Measurements from ENCODE around the gene BPIFB3. TPM values are rescaled to one million over a fixed set of nuclear protein-coding genes. Genes with fewer than 3 reads are reported as not detected.
A peak's percentile ranks its signal among the peaks of the same experiment; 100 is the strongest.

Gene BPIFB3
- total and polyA plus RNA-seq, 2 of the 13 experiments (the other 11 are each of a cell fraction or from before 2014, with no cell fraction given): 0.09 TPM; not detected in 1

- TF ChIP-seq ZNF280D (CRISPR knock-in tag; IDR thresholded peaks at IDR 0.05): no peak
- peak; percentile 41 for TF ChIP-seq AGO2 (optimal IDR thresholded peaks at IDR 0.05; ENCODE audit: low read depth, low read length)
- TF ChIP-seq HOXA7 (CRISPR knock-in tag; IDR thresholded peaks at IDR 0.05): no peak
- TF ChIP-seq SCMH1 (CRISPR knock-in tag; IDR thresholded peaks at IDR 0.05; ENCODE audit: borderline replicate concordance): no peak
- TF ChIP-seq ETS1 (CRISPR knock-in tag; IDR thresholded peaks at IDR 0.05): no peak
- peak; percentile 18 for TF ChIP-seq POLR2G (IDR thresholded peaks at IDR 0.05; ENCODE audit: low read depth, low read length)
These were observed 38.6 kb upstream of the BPIFB3 start (continued) for GRCh38 chr20:33015114-33015484.

GRCh38 chr20:33015700-33016580 is 37.8 kb upstream of the BPIFB3 start:
- peaks cover 67 to 95% of the 10 kb centered on the region in 2 experiments for H3K36me3 ChIP-seq (replicated peaks in 1 of 2; ENCODE audit: control insufficient read depth in 1 of 2, insufficient read depth in 2 of 2, low read length in 2 of 2)
- no peak for FAIRE-seq
- peaks cover 2% of the 10 kb centered on the region for H3K79me2 ChIP-seq (ENCODE audit: insufficient read depth, low read length)
- H3K9me3 ChIP-seq (ENCODE audit: low read length): no peaks in the 10 kb centered on the region
- ChIA-PET CTCF (ENCODE audit: low intra/inter-chr PET ratio, low total read pairs) (no interaction called here), POLR2A (interaction anchor here (2.8 kb wide), 1 partner anchor 9 kb away, joined by 9 read pairs; no protein-coding TSS in a partner anchor)
- no TSS peak for BruUV-seq (replicated peaks)
- no peak overlapping the region for H3K4me3 ChIP-seq (replicated peaks in 1 of 3; ENCODE audit: insufficient read depth in 1 of 3, low read depth in 2 of 3, low read length in 3 of 3)
- H3K4me1 ChIP-seq (ENCODE audit: insufficient read depth, low read length): peaks cover 24% of the 10 kb centered on the region
- H3K27me3 ChIP-seq (ENCODE audit: control insufficient read depth in 1 of 2, insufficient read depth in 2 of 2, low read length in 2 of 2): no peaks in the 10 kb centered on the region
- intact Hi-C loops (cut with micrococcal nuclease; ENCODE audit: unreplicated experiment) (no loop called here), in situ Hi-C loops (cut with HindIII; ENCODE audit: extremely low pct_ligation_motif_present, low pct_unique_long_range_greater_than_20kb) (no loop called here)
- DNase-seq (ENCODE audit: low spot score): no peak
- no peak overlapping the region for H3K9ac ChIP-seq (ENCODE audit: insufficient read depth, low read depth, low read length)
- 88% methylated on average over 15 of the region's 15 CpGs for WGBS (ENCODE audit: low lambda C conversion rate)
- peaks cover 19% of the 10 kb centered on the region; the same call in 1 of the 2 replicates for H4K20me1 ChIP-seq (ENCODE audit: insufficient read depth, low read length)
- no peak for ATAC-seq
- no peak overlapping the region for H3K27ac ChIP-seq (ENCODE audit: extremely low read length, insufficient read depth, low read length)
- H2AFZ ChIP-seq (ENCODE audit: low read length): no peak overlapping the region
- H3K4me2 ChIP-seq (ENCODE audit: low read depth, low read length): no peak overlapping the region
- TF ChIP-seq HNRNPL (IDR thresholded peaks at IDR 0.05; ENCODE audit: low read depth, low read length) (peak; percentile 55; the same call in 1 of the 2 replicates), ZNF350 (CRISPR knock-in tag; IDR thresholded peaks at IDR 0.05; ENCODE audit: borderline replicate concordance, low read depth) (0 out of 2 replicates have a peak, but pooled peaks have one; percentile 15), ZNF687 (CRISPR knock-in tag; IDR thresholded peaks at IDR 0.05) (0 out of 2 replicates have a peak, but pooled peaks have one; percentile 33), TBX2 (CRISPR knock-in tag; IDR thresholded peaks at IDR 0.05; ENCODE audit: borderline replicate concordance) (peak; percentile 47; the same call in 1 of the 2 replicates)
